Measurements from ENCODE around the gene CREB5. TPM values are rescaled to one million over a fixed set of nuclear protein-coding genes. Genes with fewer than 3 reads are reported as not detected.
"Not testable (repeated sequence)": the region's sequence is repeated elsewhere in the genome, so short reads cannot be mapped to it uniquely, and the experiment has no call there.

CREB5 gene
- total RNA-seq, 2 donors from 2014 or later: 7.7 to 11.6 TPM

GRCh38 chr7:28608731-28609130, 196.4 kb downstream of the CREB5 start:
- intact Hi-C loops (cut with DNase I): no loop called here
- ATAC-seq: peak in 1 of 2 donors; percentile 48

GRCh38 chr7:28609608-28610007, 197.3 kb downstream of the CREB5 start:
- DNase-seq (no peak), ATAC-seq (peak; percentile 67 to 92)
- intact Hi-C loops (cut with DNase I): no loop called here

More at GRCh38 chr7:28608731-28609130, 196.4 kb downstream of the CREB5 start:
- no peak for DNase-seq

GRCh38 chr7:28611399-28611897, 199.1 kb downstream of the CREB5 start:
- DNase-seq; intact Hi-C loops (cut with DNase I); ATAC-seq: not testable (repeated sequence)

- intact Hi-C loops (cut with DNase I): no loop called here
Observed at GRCh38 chr7:28613262-28613661, 200.9 kb downstream of the CREB5 start.

GRCh38 chr7:28615091-28615490, 202.8 kb downstream of the CREB5 start:
- ATAC-seq: peak in 1 of 2 donors; percentile 24
- intact Hi-C loops (cut with DNase I): no loop called here
- DNase-seq: no peak

More at GRCh38 chr7:28613262-28613661, 200.9 kb downstream of the CREB5 start:
- ATAC-seq (peak in 1 of 2 donors; percentile 44), DNase-seq (no peak)

GRCh38 chr7:28617308-28617880, 205.1 kb downstream of the CREB5 start:
- DNase-seq (no peak), ATAC-seq (no peak)
- intact Hi-C loops (cut with DNase I): no loop called here

- intact Hi-C loops (cut with DNase I): no loop called here
- ATAC-seq (no peak), DNase-seq (no peak)
Observed at GRCh38 chr7:28618383-28618782, 206.1 kb downstream of the CREB5 start.

GRCh38 chr7:28619256-28619655, 206.9 kb downstream of the CREB5 start:
- ATAC-seq (no peak), DNase-seq (no peak)
- intact Hi-C loops (cut with DNase I): no loop called here

GRCh38 chr7:28621369-28621841, 209.1 kb downstream of the CREB5 start:
- intact Hi-C loops (cut with DNase I): loop anchor here in 1 of 2 donors (10.0 kb wide), 1 partner anchor 233 kb away; no protein-coding TSS in a partner anchor
- ATAC-seq (peak in 1 of 2 donors; percentile 32), DNase-seq (no peak)

- peak; percentile 60 to 72 for ATAC-seq
- no peak for DNase-seq
- intact Hi-C loops (cut with DNase I): loop anchor here in 1 of 2 donors (2.0 to 10.0 kb wide), 2 partner anchors 214 to 232 kb away; no protein-coding TSS in a partner anchor
Observed at GRCh38 chr7:28623105-28623730, 210.9 kb downstream of the CREB5 start.

- intact Hi-C loops (cut with DNase I): loop anchor here in 1 of 2 donors (2.0 to 10.0 kb wide), 3 partner anchors 215 to 233 kb away; no protein-coding TSS in a partner anchor
- no peak for DNase-seq
- ATAC-seq: peak in 1 of 2 donors; percentile 41
Observed at GRCh38 chr7:28623863-28624262, 211.5 kb downstream of the CREB5 start.

GRCh38 chr7:28625432-28625831, 213.1 kb downstream of the CREB5 start:
- intact Hi-C loops (cut with DNase I): loop anchor here (2.0 to 10.0 kb wide), 3 partner anchors 229 to 328 kb away; no protein-coding TSS in a partner anchor
- DNase-seq (no peak), ATAC-seq (no peak)

- no peak for DNase-seq
- intact Hi-C loops (cut with DNase I): loop anchor here (5.0 to 10.0 kb wide), 2 partner anchors 229 to 329 kb away; no protein-coding TSS in a partner anchor
- ATAC-seq: no peak
Observed at GRCh38 chr7:28626221-28626620, 213.9 kb downstream of the CREB5 start.

GRCh38 chr7:28626624-28627262, 214.4 kb downstream of the CREB5 start:
- intact Hi-C loops (cut with DNase I): loop anchor here (5.0 to 10.0 kb wide), 2 partner anchors 228 to 329 kb away; no protein-coding TSS in a partner anchor
- DNase-seq (peak; percentile 24), ATAC-seq (peak in 1 of 2 donors; percentile 23)

GRCh38 chr7:28627263-28627653, 214.9 kb downstream of the CREB5 start:
- DNase-seq (no peak), ATAC-seq (peak in 1 of 2 donors; percentile 40)
- intact Hi-C loops (cut with DNase I): loop anchor here (5.0 to 10.0 kb wide), 2 partner anchors 228 to 330 kb away; no protein-coding TSS in a partner anchor

GRCh38 chr7:28627896-28628295, 215.6 kb downstream of the CREB5 start:
- ATAC-seq (no peak), DNase-seq (no peak)
- intact Hi-C loops (cut with DNase I): loop anchor here (5.0 to 10.0 kb wide), 2 partner anchors 227 to 331 kb away; no protein-coding TSS in a partner anchor

- peak; percentile 23 for DNase-seq
- peak; percentile 39 to 43 for ATAC-seq
- intact Hi-C loops (cut with DNase I): loop anchor here (5.0 to 10.0 kb wide), 2 partner anchors 225 to 332 kb away; no protein-coding TSS in a partner anchor
Observed at GRCh38 chr7:28629216-28629842, 217.0 kb downstream of the CREB5 start.

- DNase-seq: no peak
- no peak for ATAC-seq
- intact Hi-C loops (cut with DNase I): loop anchor here in 1 of 2 donors (10.0 kb wide), 1 partner anchor 236 kb away; no protein-coding TSS in a partner anchor
Observed at GRCh38 chr7:28630350-28630749, 218.0 kb downstream of the CREB5 start.

GRCh38 chr7:28631995-28632394, 219.7 kb downstream of the CREB5 start:
- intact Hi-C loops (cut with DNase I): loop anchor here in 1 of 2 donors (10.0 kb wide), 1 partner anchor 237 kb away; no protein-coding TSS in a partner anchor
- ATAC-seq: no peak

More at GRCh38 chr7:28631995-28632394, 219.7 kb downstream of the CREB5 start:
- no peak for DNase-seq

All from left cardiac atrium (tissue), 4 donors.